IPS DF 4.7 (cell line): ENCODE measurements around the gene PSME2.

Experiments used
- DNase-seq: peaks from one replicate; pipeline ENCODE4 v3.0.0-alpha.2; 2013; ENCODE audit warnings: low spot score; ENCODE audit errors: extremely low read depth

PSME2 gene

DNA sequence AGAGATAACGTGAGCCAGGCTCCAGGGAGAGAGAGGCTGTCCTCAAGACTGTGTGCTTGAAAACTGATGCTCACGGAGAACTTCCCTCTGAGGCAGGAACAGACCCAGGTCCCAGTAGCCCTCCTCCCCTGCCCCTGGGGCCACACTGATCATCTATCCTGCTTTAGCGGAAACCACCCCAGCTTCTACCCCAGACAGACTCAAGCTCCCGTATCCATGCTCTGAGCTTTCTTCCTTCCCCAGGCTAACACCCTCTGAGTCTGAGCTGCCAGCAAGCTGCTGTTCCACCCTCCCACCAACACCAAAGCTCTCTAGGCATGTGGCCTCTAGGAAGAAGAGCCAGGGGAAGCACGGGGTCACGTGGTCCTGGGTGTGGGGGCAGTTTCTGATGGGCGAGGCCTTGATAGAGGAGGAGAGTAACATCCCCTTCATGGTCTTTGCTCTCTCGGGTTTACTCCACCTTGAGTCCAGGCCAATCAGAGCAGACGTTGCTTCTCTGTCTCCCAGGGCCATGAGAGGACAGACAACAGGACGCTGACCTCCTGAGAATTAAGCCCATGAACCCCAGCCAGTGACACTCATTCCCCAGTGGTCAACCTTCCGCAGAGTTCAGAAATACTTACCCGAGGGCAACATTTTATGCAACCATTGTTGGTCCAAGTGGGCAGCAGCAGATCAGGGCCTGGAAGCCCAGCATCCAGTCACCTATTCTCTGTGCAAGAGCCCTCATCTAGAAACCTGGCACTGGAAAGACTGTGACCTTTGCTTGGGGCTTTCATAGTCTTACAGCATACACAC, 50.9 kb downstream of the PSME2 start:
- DNase-seq = no peak

DNA sequence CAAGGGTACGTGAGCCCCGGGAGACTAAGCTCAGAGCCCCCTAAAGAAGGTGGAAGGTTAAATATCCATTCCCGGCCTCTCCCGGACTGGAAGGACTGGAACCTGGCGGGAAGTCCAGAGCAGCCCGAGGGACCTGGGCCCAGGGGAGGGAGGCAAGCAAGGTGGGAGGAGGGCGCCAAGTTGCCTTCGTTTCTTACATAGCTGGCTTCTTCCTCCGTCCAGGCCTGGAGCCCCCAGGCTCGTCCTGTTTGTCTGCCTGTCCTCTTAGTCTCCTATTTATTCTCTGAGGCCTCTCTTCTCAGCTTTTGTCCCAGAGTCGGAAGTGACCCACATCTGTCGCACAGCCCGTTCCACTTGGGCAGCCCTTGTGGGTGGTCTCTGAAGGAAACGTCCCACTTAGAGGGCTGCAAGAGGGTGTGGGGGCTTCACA, 51.6 kb downstream of the PSME2 start:
- DNase-seq = no peak

GRCh38 chr14:24093901-24094840, 52.2 kb downstream of the PSME2 start, which contains the start of gene PCK2:
Gene PCK2 (plus strand): TSS chr14:24094311. CDS start chr14:24094406, 95 bp downstream.
- peak; percentile 53 for DNase-seq
